GM18507 (cell line): ENCODE results near the gene RXRA.

Source experiments
- DNase-seq: peaks from one replicate; pipeline ENCODE4 v3.0.0; 2011; ENCODE audit warnings: low read depth; ENCODE audit not compliant: insufficient read length; ENCODE audit errors: extremely low spot score
- FAIRE-seq: peaks from 2 replicates; lab custom pipeline; 2011; peaks lifted over from hg19 to GRCh38; lab: Jason Lieb, UNC

Gene RXRA

GRCh38 chr9:134419000-134419683 lies 92.9 kb downstream of the RXRA start:
- FAIRE-seq (no peak), DNase-seq (no peak)

GRCh38 chr9:134419684-134420076 lies 93.4 kb downstream of the RXRA start:
- DNase-seq (no peak), FAIRE-seq (no peak)

- FAIRE-seq = no peak
- DNase-seq = no peak
Measured at GRCh38 chr9:134420281-134420845, 94.1 kb downstream of the RXRA start.

GRCh38 chr9:134420974-134421432 lies 94.7 kb downstream of the RXRA start:
- DNase-seq (no peak), FAIRE-seq (no peak)

GRCh38 chr9:134421888-134422287 lies 95.6 kb downstream of the RXRA start:
- FAIRE-seq (no peak), DNase-seq (no peak)

GRCh38 chr9:134422301-134423090 lies 96.2 kb downstream of the RXRA start:
- DNase-seq (no peak), FAIRE-seq (no peak)

GRCh38 chr9:134423166-134423565 lies 96.9 kb downstream of the RXRA start:
- DNase-seq = no peak
- no peak for FAIRE-seq

- DNase-seq (no peak), FAIRE-seq (no peak)
Measured at GRCh38 chr9:134423749-134424148, 97.5 kb downstream of the RXRA start.

- FAIRE-seq (no peak), DNase-seq (no peak)
Measured at GRCh38 chr9:134424818-134425217, 98.6 kb downstream of the RXRA start.

GRCh38 chr9:134425401-134425800 lies 99.1 kb downstream of the RXRA start:
- no peak for FAIRE-seq
- no peak for DNase-seq

- no peak for DNase-seq
- no peak for FAIRE-seq
Measured at GRCh38 chr9:134425812-134426211, 99.6 kb downstream of the RXRA start.

- no peak for FAIRE-seq
- no peak for DNase-seq
Measured at GRCh38 chr9:134426436-134426835, 100.2 kb downstream of the RXRA start.

GRCh38 chr9:134427153-134427782 lies 101.0 kb downstream of the RXRA start:
- FAIRE-seq = no peak
- no peak for DNase-seq

- DNase-seq (no peak), FAIRE-seq (no peak)
Measured at GRCh38 chr9:134428559-134428958, 102.3 kb downstream of the RXRA start.

- DNase-seq = no peak
- no peak for FAIRE-seq
Measured at GRCh38 chr9:134429007-134429406, 102.8 kb downstream of the RXRA start.

GRCh38 chr9:134429481-134429880 lies 103.2 kb downstream of the RXRA start:
- FAIRE-seq = no peak
- no peak for DNase-seq

GRCh38 chr9:134431095-134431494 lies 104.8 kb downstream of the RXRA start:
- no peak for FAIRE-seq
- DNase-seq = no peak

- FAIRE-seq = no peak
- no peak for DNase-seq
Measured at GRCh38 chr9:134431626-134432025, 105.4 kb downstream of the RXRA start.

GRCh38 chr9:134432471-134432870 lies 106.2 kb downstream of the RXRA start:
- DNase-seq (no peak), FAIRE-seq (no peak)

- DNase-seq (no peak), FAIRE-seq (no peak)
Measured at GRCh38 chr9:134433101-134433500, 106.8 kb downstream of the RXRA start.
